H7 (cell line): ENCODE measurements around the gene PRSS23. TPM values are rescaled to one million over a fixed set of nuclear protein-coding genes. Genes with fewer than 3 reads are reported as not detected.
"Not testable (repeated sequence)": the region's sequence is repeated elsewhere in the genome, so short reads cannot be mapped to it uniquely, and the experiment has no call there.

Experiments used
- DNase-seq: peaks from one replicate; pipeline ENCODE4 v3.0.0; 2012
- H3K27me3 ChIP-seq: 2 replicates; pipeline ENCODE4 v1.6.0; 2011; ENCODE audit warnings: mild to moderate bottlenecking, low read length; ENCODE audit not compliant: control insufficient read depth, insufficient read depth
- H3K36me3 ChIP-seq: replicated peaks from 2 replicates; pipeline ENCODE4 v1.5.1; 2011; ENCODE audit warnings: low read length; ENCODE audit not compliant: control insufficient read depth, insufficient read depth
- H3K4me3 ChIP-seq: 2 replicates; pipeline ENCODE4 v1.5.1; 2011; ENCODE audit warnings: low read depth, mild to moderate bottlenecking, control low read depth, low read length, moderate library complexity; ENCODE audit not compliant: insufficient read depth
- total RNA-seq: library from RNA; depleted of rRNA; stranded (reverse); fragments of >200 nt; shearing (Covaris generic); gene quantifications from 2 replicates; pipeline ENCODE4 v1.2.3, GENCODE V29; 2014; rRNA removed

The PRSS23 gene, protein sequence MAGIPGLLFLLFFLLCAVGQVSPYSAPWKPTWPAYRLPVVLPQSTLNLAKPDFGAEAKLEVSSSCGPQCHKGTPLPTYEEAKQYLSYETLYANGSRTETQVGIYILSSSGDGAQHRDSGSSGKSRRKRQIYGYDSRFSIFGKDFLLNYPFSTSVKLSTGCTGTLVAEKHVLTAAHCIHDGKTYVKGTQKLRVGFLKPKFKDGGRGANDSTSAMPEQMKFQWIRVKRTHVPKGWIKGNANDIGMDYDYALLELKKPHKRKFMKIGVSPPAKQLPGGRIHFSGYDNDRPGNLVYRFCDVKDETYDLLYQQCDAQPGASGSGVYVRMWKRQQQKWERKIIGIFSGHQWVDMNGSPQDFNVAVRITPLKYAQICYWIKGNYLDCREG
- 2.7 and 3.7 TPM in 2 replicates for total RNA-seq

DNA sequence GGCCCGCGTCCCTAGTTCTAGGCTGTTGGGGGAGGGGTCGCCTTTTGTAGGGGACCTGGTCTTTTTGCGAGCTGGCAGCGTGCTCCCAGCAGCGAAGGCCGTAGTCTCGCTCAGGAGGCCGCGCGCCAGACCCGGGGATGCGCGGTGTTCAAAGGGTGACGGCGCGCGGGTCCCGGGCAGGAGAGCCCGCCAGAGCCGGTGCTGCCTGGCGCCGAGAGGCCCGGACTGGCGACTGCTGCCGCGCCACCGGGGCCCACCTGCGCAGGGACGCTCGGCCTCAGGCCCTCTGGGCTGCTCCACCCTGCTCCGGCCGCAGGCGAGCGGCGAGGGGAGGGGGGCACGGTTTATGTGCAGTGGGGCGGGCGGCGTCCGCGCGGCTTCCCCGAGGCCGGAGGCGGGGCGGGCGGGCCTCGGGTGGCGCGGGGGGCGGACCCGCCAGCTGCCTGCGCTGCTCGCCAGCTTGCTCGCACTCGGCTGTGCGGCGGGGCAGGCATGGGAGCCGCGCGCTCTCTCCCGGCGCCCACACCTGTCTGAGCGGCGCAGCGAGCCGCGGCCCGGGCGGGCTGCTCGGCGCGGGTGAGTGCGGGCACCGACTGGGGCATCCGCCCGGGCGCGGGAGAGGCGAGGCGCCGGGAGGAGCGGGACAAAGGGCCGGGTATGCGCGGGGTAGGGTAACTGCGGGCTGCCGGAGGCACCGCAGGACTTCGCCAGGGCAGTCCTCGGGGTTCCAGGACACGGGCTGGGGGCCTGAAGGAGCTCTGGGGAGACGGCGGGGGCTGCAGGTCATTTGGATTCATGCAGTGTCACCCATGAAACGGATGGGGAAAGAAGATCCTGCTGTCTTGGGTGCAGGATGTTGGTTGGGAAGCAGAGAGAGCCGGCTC, at the start of gene PRSS23:
Gene PRSS23 (plus strand): TSS at position 467 of the 884 bp plus-strand sequence. CDS start 7,102 bp downstream, outside the sequence.
- Histone ChIP-seq H3K4me3 (peak within 1 kb of the TSS; percentile 53), H3K36me3 (no peaks in the 10 kb centered on the region), H3K27me3 (peaks cover 15% of the 10 kb centered on the region)
- peak; percentile 93 for DNase-seq

- DNase-seq: no peak
- Histone ChIP-seq H3K4me3 (no peak overlapping the region), H3K27me3 (no peaks in the 10 kb centered on the region), H3K36me3 (no peaks in the 10 kb centered on the region)
These were observed 46.9 kb upstream of the PRSS23 start for GRCh38 chr11:86753459-86753858.

GRCh38 chr11:86755146-86755545, 45.2 kb upstream of the PRSS23 start:
- H3K4me3 ChIP-seq: no peak overlapping the region
- H3K36me3 ChIP-seq: no peaks in the 10 kb centered on the region
- no peaks in the 10 kb centered on the region for H3K27me3 ChIP-seq
- DNase-seq: no peak

DNA sequence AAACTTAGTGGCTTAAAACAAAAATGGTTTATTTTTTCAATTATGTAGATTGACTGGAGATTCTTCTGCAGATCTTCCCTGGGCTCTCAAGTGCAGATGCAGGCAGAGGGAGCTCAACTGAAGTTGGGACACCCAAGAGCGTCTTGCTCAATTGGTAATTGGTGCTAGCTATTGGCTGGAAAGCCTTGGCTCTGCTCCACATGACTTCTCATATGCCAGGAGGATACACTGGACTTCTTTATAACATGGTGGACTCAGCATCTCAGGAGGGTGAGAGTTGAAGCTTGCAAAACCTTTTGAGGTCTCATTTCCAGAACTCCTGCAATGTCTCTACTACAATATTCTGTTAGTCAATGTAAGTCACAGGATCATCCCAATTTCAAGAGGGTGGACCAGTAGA, 42.2 kb upstream of the PRSS23 start:
- DNase-seq: no peak
- H3K27me3 ChIP-seq: no peaks in the 10 kb centered on the region
- H3K36me3 ChIP-seq: no peaks in the 10 kb centered on the region

GRCh38 chr11:86760577-86760976, 39.8 kb upstream of the PRSS23 start:
- no peak for DNase-seq

More for the DNA sequence above, 42.2 kb upstream of the PRSS23 start:
- no peak overlapping the region for H3K4me3 ChIP-seq

DNA sequence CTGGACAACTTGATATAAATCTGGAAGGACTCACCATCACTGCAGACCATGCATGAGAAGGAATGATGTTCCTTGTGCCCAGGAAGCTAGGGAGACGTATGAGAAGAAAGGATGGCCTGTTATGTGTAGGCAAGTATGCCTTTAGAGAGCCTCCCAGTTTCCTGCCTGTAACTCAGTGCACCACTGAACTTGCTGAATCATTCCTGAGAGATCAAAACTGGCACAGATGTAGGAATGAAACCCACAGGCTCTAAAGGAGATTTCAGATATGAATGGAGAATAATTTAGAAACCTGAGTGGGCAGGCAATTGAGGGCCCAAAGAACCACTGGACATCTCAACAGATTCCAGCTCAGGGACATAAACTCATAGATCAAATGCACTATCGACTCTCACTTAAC, 38.4 kb upstream of the PRSS23 start:
- no peak for DNase-seq
- Histone ChIP-seq H3K36me3 (no peaks in the 10 kb centered on the region), H3K27me3 (no peaks in the 10 kb centered on the region), H3K4me3 (no peak overlapping the region)

More at GRCh38 chr11:86760577-86760976, 39.8 kb upstream of the PRSS23 start:
- no peaks in the 10 kb centered on the region for H3K27me3 ChIP-seq
- H3K36me3 ChIP-seq: no peaks in the 10 kb centered on the region
- H3K4me3 ChIP-seq: no peak overlapping the region

DNA sequence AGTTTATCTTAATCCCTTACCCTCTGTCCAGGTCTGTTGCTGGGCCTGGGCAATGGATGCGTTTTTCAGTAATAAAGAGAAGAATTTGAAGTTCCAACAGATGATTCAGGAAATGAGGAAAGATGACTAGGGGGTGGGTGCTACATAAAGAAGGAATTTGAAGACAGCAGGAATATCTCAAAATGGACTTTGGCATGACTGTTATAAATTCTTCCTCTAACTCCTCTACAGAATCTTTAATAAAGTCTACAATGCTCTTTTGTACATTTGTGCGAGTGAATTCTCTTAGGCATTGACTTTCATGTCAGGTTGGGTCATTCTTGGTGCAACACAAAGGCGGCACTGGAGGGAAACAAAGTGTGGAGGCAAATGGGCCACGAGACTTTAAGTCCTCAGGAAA, 35.1 kb upstream of the PRSS23 start:
- Histone ChIP-seq H3K4me3 (no peak overlapping the region), H3K27me3 (no peaks in the 10 kb centered on the region), H3K36me3 (no peaks in the 10 kb centered on the region)
- no peak for DNase-seq

GRCh38 chr11:86765878-86766277, 34.5 kb upstream of the PRSS23 start:
- H3K4me3 ChIP-seq: no peak overlapping the region
- H3K36me3 ChIP-seq: no peaks in the 10 kb centered on the region
- no peaks in the 10 kb centered on the region for H3K27me3 ChIP-seq
- no peak for DNase-seq

- DNase-seq: no peak
- Histone ChIP-seq H3K27me3 (no peaks in the 10 kb centered on the region), H3K4me3 (no peak overlapping the region), H3K36me3 (no peaks in the 10 kb centered on the region)
These were observed 31.1 kb upstream of the PRSS23 start for GRCh38 chr11:86769219-86769618.

DNA sequence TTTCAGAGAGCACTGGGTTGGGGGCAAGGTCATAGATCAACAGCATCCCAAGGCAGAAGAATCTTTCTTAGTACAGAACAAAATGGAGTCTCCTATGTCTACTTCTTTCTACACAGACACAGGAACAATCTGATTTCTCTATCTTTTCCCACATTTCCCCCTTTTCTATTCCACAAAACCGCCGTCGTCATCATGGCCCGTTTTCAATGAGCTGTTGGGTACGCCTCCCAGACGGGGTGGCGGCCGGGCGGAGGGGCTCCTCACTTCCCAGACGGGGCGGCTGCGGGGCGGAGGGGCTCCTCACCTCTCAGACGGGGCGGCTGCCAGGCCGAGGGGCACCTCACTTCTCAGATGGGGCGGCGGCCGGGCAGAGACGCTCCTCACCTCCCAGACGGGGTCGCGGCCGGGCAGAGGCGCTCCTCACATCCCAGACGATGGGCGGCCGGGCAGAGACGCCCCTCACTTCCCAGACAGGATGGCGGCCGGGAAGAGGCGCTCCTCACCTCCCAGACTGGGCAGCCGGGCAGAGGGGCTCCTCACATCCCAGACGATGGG, 29.8 kb upstream of the PRSS23 start:
- not testable (repeated sequence) for H3K4me3 ChIP-seq, DNase-seq, H3K36me3 ChIP-seq, H3K27me3 ChIP-seq

- Histone ChIP-seq H3K27me3 (no peaks in the 10 kb centered on the region), H3K4me3 (no peak overlapping the region), H3K36me3 (no peaks in the 10 kb centered on the region)
- DNase-seq: no peak
These were observed 27.3 kb upstream of the PRSS23 start for GRCh38 chr11:86772999-86773398.

DNA sequence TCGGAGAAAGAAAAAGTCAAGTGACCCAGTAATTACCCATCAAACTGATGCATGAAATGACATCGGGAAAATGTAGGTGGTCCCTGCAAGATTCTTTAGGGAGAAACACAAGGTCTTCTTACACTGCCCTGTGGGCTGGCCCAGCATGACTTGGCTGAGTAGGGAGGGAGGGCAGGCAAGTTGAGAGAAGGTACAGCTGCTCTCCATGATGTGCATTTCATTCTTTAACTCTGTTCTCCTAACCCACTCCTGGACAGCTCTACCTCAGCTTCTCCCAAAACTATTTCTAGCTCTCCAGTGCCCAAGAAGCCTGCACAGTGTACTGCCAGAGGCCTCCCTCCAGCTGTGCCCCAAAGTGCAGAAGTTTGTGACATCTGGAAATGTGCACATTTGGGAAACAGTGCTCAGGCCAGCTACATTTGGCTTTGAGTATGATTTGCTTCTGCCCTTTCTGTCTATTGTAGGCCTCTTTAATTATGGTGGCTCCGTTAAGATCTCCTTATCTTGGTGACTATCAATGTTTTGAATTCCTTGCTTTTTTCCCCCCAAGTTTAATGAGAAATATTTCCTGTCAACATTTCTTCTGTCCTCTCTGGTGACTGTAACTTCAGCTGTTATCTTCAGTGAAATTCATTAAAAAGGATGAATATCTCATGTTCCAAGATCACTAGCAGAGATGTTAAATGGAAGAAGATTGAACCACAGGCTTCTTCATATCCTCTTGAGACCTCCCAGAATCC, 26.7 kb upstream of the PRSS23 start:
- Histone ChIP-seq H3K36me3 (no peaks in the 10 kb centered on the region), H3K4me3 (no peak overlapping the region), H3K27me3 (no peaks in the 10 kb centered on the region)
- no peak for DNase-seq

DNA sequence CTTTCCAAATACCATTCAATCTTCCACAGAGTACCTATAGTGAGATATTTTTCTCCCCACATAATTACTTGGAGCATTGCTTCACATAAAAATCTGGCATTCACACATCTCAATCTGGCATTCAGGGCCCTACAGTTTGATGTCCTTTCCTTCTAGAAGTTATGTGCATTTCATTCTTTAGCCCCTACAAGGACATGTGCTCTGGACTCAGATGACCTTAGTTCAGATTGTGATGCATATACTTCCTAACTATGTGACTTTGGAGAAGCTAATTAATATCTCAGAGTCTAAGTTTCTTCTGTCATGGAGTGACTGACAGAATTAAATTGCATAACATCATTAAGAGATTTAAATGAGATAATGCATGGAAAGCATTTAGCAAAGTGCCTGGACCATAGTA, 25.9 kb upstream of the PRSS23 start:
- no peak for DNase-seq
- no peak overlapping the region for H3K4me3 ChIP-seq

GRCh38 chr11:86775361-86775760, 25.0 kb upstream of the PRSS23 start:
- H3K4me3 ChIP-seq: no peak overlapping the region
- no peaks in the 10 kb centered on the region for H3K27me3 ChIP-seq
- DNase-seq: no peak
- no peaks in the 10 kb centered on the region for H3K36me3 ChIP-seq

More for the DNA sequence above, 25.9 kb upstream of the PRSS23 start:
- no peaks in the 10 kb centered on the region for H3K27me3 ChIP-seq
- H3K36me3 ChIP-seq: no peaks in the 10 kb centered on the region
